HG03175 (cell line): ENCODE measurements around the gene PERM1.
"Not testable (repeated sequence)": the region's sequence is repeated elsewhere in the genome, so short reads cannot be mapped to it uniquely, and the experiment has no call there.

Experiments
- ATAC-seq: cut with Tn5 transposase; IDR thresholded peaks from one replicate; pipeline ENCODE4 v1.9.1; 2021; ENCODE audit warnings: mild to moderate bottlenecking, moderate library complexity; ENCODE audit not compliant: unreplicated experiment

Gene PERM1

DNA sequence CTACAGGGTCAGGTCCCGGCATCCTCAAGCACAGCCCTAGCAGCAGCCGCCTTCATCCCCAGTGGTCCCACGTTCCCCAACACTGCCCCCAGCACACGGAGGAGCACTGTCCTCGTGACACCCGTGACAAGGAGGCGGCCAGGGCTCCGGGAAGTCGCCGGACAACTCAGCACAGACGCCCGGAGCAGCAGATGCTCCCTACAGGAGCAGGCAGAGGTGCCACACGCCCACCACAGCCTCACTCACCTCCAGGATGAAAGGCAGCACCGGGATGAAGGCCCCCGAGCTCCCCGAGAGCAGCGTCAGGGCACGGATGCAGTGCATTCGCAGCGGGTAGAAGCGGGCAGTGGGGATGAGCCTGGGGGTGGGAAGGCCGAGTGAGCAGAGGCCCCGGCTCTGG is 31.0 kb downstream of the PERM1 start:
- no peak for ATAC-seq

DNA sequence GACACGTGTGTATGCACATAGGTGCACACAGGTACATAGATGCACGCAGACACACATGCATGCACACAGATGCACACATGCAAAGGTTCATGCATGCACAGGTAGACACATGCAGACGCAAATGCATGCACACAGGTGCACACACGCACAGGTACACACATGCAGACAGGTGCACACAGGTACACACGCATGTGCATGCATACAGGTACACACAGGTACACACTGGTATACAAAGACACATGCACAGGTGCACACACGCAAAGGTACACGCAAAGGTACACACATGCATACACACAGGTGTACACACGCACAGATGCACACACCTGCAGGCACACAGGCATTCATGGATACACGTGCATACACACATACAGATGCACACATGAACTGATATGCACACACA is 31.6 kb downstream of the PERM1 start:
- no peak for ATAC-seq

DNA sequence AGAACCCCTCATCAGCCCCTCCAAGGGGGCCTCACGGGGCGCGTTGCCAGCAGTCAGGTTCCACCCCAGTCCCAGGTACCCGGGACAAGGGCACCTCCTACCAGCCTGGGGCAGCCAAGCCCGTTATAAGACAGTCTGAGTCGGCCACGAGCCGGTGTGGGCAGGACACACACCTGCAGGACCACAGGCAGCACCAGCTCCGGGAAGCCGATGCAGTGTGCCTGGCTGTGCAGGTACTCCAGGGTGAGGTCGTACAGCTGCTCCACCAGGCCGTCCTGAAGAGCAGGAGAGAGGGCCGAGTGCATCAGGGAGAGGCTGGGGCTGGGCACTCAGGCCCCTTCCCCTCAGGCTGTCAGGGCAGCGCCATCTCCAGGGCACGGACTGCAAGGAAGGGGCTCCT is 33.9 kb downstream of the PERM1 start:
- ATAC-seq, result no peak

DNA sequence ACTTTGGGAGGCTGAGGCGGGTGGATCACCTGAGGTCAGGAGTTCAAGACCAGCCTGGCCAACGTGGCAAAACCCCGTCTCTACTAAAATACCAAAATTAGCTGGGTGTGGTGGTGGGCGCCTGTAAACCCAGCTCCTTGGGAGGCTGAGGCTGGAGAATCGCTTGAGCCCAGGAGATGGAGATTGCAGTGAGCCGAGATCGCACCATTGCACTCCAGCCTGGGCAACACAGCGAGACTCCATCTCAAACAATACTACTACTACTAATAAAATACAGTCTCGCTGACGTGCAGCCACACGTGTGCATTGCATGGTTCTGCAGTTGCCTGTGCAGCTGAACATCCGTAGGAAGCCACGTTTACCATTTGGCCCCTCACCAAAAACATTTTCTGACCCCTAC is 35.1 kb downstream of the PERM1 start:
- ATAC-seq, result not testable (repeated sequence)

DNA sequence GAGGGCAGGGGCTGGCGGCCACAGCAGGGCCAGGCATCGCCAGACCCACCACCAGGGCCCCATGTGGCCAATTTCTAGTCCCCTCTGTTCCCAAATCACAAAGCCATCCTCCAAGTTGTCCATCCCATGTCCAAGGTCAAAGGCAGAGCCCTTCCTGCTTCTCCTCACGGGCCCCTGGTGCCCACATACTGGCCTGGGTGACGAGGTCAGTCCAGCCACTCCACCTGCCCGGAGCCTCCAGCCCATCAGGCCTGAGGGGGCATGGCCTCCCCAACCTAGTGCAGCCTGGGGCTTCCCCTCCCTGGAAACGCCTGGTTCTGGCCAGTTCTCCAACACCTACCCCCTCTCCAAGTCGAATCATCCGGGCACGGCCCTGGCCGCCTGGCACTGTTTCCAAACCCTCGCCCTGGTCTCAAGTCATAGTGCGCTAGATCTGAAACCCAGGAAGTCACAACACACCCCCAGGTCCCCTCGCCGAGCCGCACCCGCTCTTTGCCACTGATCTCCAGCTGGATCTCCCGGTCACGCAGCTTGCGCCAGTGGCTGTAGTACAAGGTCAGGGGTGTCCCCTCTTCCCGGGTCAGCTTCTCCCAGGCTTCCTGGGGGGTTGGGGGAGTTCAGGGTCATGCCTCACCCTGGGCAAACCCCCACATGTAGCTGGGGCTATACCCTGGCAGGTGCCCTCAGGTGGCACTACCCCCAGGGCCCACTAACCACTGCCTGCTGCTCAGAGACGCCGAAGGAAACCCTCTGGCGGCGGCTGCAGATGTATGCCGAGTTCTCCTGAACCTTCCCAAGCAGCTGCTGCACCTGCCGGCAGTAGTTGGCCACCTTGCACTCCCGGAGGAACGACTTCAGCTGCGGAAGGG is 36.0 kb downstream of the PERM1 start:
- ATAC-seq, result no peak

DNA sequence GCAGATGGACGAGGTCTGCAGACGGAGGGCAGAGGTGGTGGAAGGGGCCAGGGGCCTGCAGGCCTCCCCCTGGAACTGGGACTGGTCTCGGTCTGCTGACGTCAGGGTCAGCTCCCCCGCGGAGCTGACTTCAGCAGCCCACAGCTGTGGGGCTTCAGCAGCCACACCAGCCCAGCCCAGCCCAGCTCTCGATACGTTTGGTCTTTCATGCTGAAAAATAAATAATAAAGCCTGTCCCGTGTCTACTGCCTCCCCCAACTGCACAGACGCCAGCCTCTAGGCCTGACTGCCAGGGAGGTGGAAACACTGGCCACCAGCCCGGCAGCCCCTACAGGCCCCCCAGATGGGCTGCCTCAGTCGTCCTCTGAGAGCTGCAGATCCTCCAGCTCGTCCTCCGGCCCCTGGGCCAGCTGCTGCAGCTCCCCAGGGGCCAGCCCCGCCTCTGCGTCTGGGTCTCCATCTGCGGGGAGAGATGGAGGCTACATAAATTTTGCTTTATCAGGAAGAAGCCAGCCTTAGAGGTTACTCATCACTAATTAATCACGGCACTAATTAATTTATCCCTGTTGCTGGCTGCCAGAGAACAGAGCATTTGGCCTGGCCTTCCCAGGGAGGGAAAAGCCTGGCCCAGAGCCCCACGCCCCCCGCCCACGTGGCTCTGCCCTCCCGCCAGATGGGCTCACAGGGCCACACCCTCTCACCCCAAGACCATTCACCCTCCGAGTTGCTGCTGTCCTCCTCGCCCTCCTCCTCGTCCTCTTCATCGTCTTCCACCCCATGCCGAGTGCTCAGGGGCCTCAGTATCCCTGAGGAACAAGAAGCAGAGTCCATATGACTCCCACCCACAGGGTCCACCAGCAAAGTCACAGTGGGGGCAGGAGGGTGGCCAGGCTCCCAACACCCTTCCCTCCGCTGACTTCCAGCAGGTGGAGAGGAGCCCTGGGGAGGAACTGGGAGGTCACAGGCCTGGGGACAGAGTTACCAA is 37.3 kb downstream of the PERM1 start:
- no peak for ATAC-seq

DNA sequence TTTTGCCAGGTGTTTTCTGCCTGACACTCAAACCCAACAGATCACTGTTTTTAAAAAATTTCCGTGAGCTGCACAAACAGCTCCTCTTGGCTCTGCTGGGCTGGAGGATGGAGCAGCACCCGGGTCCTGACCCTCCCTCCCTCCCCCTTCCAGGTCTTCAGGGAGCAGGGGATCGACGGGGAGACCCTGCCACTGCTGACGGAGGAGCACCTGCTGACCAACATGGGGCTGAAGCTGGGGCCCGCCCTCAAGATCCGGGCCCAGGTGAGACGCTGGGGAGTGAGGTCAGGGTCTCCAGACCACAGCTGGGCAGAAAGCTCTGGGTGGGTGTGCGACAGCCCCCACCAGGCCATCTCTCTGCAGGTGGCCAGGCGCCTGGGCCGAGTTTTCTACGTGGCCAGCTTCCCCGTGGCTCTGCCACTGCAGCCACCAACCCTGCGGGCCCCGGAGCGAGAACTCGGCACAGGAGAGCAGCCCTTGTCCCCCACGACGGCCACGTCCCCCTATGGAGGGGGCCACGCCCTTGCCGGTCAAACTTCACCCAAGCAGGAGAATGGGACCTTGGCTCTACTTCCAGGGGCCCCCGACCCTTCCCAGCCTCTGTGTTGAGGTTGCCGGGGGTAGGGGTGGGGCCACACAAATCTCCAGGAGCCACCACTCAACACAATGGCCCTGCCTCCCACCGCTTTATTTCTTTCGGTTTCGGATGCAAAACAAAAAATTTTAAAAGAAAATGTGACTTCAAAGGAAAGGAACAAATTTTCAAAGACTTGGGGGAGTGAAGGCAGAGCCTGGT is 38.1 kb downstream of the PERM1 start:
- no peak for ATAC-seq

DNA sequence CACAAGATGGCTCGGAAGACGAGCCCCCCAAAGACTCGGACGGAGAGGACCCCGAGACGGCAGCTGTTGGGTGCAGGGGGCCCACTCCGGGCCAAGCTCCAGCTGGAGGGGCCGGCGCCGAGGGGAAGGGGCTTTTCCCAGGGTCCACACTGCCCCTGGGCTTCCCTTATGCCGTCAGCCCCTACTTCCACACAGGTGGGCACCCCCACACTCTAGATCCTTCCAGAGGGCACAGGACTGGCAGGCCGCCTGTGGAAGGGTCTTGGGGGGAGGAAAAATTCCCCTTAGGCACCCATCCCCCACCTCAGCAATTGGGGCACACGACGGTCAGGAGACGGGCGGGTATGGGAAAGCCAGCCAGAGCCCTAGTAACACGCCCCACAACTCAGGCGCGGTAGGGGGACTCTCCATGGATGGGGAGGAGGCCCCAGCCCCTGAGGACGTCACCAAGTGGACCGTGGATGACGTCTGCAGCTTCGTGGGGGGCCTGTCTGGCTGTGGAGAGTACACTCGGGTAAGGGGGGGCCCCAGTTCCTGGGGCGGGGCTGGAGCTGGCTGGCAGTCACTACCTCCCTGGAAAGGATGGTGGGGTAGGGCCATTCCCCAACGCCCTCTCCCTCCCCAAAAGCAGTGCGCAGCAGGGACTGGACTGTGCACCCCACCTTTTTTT is 38.9 kb downstream of the PERM1 start:
- ATAC-seq, result no peak

DNA sequence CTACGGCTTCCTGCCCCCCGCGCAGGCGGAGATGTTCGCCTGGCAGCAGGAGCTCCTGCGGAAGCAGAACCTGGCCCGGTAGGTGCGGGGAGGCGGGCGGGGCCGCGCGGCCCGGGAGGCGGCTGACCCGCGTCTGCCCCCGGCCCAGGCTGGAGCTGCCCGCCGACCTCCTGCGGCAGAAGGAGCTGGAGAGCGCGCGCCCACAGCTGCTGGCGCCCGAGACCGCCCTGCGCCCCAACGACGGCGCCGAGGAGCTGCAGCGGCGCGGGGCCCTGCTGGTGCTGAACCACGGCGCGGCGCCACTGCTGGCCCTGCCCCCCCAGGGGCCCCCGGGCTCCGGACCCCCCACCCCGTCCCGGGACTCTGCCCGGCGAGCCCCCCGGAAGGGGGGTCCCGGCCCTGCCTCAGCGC is 39.5 kb downstream of the PERM1 start:
- ATAC-seq, result no peak

DNA sequence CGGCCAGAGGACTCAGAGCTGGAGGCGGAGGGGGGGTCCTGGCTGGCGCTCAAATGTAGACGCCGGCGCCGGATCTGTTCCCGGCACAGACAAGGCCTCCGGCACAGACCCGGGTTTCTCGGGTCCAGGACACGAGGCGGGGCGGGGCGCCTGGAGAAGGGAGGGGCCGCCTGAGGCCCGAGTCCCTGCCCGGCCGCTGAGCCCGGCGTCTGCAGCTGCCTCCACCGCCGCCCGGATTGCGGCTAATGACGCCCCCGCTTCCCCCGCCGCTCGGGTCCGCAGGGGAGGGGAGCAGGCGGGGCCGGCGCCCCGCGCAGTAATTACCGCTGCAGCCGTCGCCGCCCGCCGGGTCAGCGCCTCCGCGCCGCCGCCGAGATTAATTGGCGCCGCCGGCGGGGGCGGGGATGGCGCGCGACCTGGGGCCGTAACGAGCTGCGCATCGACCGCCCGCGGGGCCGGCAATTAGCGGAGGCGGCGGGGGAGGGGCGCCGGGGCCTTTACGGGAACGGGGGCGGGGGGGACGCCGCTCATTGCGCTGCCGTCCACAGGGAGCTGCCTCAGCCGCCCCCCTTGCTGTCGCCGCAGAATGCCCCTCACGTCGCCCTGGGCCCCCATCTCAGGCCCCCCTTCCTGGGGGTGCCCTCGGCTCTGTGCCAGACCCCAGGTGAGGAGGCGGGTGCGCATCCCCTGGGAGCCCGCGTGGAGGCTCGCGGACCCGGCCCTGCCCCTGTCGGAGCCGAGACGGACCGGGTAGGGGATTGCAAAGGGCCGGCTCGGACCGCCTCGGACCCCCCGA is 40.1 kb downstream of the PERM1 start:
- ATAC-seq, result no peak

DNA sequence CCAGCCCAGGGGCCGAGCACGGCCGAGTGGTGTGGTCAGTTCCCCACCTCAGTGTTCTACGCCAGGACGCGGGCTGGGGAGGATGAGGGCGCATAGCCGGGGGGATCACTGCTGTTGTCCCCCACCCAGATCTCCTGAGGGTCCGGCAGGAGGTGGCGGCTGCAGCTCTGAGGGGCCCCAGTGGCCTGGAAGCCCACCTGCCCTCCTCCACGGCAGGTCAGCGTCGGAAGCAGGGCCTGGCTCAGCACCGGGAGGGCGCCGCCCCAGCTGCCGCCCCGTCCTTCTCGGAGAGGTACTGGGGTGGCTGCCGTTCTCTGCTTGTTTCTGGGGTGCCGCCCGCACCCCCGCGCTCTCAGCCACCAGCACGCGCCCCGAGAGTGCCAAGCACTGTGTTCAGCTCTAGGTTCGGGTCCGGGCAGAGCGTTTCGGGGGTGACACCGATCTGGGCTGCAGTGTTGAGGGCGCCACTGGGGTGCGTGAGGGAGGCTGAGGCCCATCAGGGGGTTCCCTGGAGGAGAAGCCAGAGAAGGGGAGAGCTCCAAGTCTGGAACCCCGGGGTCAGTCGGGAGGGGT is 40.8 kb downstream of the PERM1 start:
- ATAC-seq, result no peak

DNA sequence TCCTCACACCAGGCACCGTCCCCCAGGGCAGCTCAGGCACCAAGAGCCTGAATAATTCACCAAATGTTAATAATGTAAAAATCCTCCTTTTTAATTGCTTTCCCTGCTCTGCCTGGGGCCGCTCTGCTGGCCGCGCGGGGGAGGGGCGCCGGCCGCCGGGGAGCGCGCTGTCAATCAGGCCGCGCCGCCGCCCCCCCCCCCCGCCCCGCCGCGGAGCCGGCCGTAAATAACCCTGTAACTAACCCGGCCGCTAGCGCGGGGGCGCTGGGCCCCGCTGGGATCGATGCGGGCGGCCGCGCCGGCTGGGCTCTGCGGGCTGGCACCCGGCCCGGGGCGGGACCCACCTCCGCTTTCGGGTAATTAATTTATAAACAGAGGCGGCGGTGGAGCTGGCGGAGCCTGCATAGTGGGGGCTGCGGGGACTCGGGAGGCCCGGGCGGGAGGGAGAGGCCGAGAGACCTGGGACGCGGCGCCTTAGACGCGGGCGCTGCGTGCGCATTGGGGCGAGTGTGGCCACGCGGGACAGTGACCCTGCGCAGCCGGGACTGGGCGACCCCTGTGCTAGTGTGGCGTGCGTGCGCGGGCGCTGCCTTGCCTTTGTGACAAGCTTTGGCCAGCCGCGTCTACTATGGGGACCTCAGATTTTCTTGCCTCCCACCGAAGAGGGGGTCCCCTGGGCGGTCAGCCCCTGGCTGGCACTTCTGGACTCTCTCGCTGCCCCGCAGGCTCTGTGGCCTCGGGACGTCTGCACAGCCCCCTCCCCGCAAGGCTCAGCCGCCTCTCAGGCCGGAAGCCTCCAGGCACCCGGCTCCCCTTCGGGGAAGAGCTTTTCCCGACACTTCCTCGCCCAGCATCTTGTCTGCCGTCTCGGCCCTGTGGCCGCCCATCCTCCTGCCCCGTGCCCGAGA is 41.5 kb downstream of the PERM1 start:
- ATAC-seq, result no peak

DNA sequence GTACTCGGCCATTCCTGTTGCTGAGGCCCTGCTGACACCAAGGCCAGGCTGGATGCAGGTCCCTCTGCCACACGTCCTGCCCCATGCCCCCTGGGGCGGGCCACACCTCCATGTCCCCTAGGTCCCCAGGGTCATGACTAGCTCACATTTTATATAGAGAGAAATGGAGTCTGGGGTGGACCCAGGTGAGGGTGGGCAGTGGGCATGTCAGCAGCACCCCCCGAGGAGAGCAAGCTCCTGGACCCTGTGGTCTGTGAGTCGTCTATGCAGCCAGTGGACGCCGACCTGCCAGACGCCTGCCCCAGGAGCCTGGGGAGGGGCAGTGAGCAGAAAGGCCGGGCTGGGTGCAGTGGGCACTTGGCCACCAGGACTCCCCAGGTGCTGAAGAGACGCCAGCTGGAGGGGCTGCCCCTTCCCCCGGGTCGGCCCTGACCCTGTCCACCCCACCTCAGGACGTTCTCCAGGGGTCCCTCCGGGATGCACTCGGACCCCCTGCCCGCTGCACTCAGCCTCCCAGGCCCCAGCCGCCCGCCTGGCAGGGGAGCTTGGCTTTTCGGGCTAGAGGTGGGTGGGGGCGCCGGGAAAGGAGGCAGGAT is 42.3 kb downstream of the PERM1 start:
- ATAC-seq, result no peak

DNA sequence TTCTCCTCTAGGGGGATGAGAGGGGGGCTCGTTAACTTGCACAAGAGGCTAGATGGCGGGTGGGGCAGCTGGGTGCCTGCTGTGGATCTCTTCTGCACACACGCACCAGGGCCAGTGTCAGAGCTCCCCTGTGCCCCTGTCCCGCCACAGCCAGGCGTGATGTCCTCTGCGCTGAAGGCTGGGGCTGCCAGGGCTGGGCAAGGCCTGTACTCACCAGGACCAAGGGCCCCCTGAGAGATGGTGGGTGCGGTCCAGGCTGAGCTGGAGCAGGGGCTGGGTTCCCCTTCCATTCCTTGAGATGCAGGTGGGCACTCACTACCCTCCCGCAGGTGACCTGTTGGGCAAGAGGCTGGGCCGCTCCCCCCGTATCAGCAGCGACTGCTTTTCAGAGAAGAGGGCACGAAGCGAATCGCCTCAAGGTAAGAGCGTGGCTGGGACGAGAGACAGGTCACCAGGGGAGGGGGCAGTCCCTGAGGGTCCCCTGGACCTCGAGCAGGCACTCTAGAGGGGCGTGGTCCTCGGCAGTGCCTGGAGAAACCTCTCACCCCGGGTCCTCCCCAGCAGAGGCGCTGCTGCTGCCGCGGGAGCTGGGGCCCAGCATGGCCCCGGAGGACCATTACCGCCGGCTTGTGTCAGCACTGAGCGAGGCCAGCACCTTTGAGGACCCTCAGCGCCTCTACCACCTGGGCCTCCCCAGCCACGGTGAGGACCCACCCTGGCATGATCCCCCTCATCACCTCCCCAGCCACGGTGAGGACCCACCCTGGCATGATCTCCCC is 43.0 kb downstream of the PERM1 start:
- no peak for ATAC-seq

DNA sequence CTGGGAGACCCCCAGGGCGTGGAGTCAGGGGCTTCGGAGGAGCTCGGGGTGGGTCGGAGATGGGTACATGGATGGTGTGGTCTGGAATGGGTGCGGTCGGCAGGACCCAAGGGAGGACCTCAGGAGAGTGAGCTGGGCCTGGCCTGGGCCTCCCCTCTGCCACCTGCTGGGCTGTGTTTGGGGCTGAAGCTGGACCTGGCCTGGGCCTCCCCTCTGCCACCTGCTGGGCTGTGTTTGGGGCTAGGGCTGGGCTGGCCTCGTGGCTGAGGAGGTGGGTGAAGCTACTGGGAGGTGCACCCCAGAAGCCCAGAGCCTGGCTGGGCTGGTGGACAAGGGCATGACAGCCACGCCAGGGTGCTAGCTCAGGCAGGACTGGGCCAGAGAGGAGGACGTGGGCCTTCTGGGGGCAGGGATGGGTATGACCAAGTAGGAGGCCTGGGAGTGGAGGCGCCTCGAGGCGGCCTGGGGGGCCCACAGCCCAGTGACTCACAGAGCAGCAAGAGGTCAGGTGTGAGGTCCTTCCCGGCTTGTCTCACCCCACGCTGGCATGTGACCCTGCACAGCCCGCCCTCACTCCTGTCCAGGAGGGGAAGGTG is 43.7 kb downstream of the PERM1 start:
- no peak for ATAC-seq

DNA sequence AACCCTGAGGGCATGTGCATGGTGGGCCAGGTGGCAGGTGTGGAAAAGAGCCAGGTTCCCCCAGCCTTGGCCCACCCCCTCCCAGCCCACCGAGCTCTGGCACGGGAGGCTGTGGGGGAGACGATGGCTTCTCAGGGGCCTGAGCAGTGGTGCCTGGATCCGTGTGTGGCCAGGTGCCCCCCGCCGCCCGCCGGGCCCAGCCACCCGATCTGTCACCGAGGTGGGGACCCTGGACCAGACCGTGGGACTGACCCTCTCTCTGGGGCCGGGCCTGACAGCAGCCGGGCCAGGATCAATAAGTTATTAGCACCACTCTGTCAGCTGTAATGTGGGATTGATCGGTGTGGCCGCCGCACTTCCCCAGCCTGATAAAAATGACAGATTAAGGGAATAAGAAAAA is 44.4 kb downstream of the PERM1 start:
- no peak for ATAC-seq
